ENCODE data around the gene GPT2.

DNA sequence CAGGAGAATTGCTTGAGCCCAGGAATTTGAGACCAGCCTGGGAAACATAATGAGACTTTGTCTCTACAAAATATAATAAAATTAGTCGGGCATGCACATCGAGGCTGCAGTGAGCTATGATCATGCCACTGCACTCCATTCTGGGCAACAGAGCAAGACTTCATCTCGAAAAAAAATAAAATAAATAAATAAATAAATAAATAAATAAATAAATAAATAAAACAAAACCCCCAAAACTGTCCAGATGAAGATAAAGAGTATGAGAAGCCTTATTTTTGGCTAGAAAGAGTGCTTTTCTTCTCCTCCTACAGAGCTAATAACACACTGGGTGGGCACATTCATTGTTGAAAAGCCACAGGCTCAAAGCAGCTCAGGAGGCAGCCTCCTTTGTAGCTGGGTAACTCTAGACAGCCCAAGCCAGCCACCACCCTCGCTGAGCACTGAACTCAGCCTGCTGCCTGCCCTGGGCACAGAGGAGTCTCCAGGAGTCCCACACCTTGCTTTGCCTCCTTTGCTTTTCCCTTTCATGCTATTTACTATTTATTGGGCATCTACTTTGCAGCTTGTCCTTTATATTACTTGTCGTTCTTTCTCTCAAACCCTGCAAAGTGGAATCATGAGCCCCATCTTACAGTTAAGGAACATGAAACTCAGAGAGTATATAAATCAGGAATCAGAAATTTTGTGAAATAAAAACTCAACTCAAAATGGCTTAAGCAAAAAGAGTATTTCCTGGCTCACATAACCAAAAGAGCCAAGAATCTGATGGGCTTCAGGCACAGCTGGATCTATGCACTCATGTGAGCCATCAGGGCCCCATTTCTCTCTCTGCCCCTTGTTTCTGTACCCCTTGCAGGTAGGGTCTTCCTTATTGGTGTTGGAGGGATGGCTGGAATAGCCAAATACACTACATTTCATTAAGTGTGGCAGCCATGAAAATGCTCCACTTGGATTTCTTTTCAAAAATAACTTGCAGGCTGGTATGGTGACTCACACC lies 35.1 kb upstream of the GPT2 start:
- TF ChIP-seq, protein P1, sequence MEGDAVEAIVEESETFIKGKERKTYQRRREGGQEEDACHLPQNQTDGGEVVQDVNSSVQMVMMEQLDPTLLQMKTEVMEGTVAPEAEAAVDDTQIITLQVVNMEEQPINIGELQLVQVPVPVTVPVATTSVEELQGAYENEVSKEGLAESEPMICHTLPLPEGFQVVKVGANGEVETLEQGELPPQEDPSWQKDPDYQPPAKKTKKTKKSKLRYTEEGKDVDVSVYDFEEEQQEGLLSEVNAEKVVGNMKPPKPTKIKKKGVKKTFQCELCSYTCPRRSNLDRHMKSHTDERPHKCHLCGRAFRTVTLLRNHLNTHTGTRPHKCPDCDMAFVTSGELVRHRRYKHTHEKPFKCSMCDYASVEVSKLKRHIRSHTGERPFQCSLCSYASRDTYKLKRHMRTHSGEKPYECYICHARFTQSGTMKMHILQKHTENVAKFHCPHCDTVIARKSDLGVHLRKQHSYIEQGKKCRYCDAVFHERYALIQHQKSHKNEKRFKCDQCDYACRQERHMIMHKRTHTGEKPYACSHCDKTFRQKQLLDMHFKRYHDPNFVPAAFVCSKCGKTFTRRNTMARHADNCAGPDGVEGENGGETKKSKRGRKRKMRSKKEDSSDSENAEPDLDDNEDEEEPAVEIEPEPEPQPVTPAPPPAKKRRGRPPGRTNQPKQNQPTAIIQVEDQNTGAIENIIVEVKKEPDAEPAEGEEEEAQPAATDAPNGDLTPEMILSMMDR (IDR thresholded peaks at IDR 0.05) = no peak
- TF ChIP-seq POLR2AphosphoS5 (IDR thresholded peaks at IDR 0.05) = no peak
- TF ChIP-seq POLR2A (IDR thresholded peaks at IDR 0.05) = no peak
- TF ChIP-seq EP300 (IDR thresholded peaks at IDR 0.05) = no peak
